Mucosa of descending colon (tissue), 3 donors: ENCODE data around the gene ZNF234. TPM values are rescaled to one million over a fixed set of nuclear protein-coding genes. Genes with fewer than 3 reads are reported as not detected.
"Not testable (repeated sequence)": the region's sequence is repeated elsewhere in the genome, so short reads cannot be mapped to it uniquely, and the experiment has no call there.

Source experiments
- ATAC-seq: fragments of 200-7000 bp; cut with Tn5 transposase; one replicate; pipeline ENCODE4 v1.9.1; 2020; ENCODE audit warnings: mild to moderate bottlenecking, moderate library complexity
- DNase-seq, 3 donors: peaks; one replicate each; pipeline ENCODE4 v3.0.0-alpha.2; 2020
- H3K36me3 ChIP-seq: fragments of 200-600 bp; one replicate; pipeline ENCODE4 v1.8.0; 2021; ENCODE audit warnings: low read depth, mild to moderate bottlenecking
- H3K4me1 ChIP-seq: fragments of 200-600 bp; one replicate; pipeline ENCODE4 v1.8.0; 2021; ENCODE audit warnings: low read depth, mild to moderate bottlenecking
- H3K4me3 ChIP-seq: fragments of 200-600 bp; one replicate; pipeline ENCODE4 v1.8.0; 2021; ENCODE audit warnings: mild to moderate bottlenecking
- H3K9me3 ChIP-seq: fragments of 200-600 bp; one replicate; pipeline ENCODE4 v1.8.0; 2021; ENCODE audit warnings: mild to moderate bottlenecking
- CTCF ChIP-seq: fragments of 200-600 bp; IDR thresholded peaks from one replicate; pipeline ENCODE4 v1.8.0; 2022; ENCODE audit warnings: antibody characterized with exemption, mild to moderate bottlenecking
- intact Hi-C, 2 donors: fragments of 100-400 bp; cut with DNase I in 1 of 2; cut with micrococcal nuclease in 1 of 2; formaldehyde crosslinking; loops; one replicate each; pipeline versions ENCODE4 v1.11.0 to v1.11.1; 2022; cut with DNase I, micrococcal nuclease
- total RNA-seq, 3 donors: library from RNA; stranded (reverse); fragmentation: NEBNext Ultra II Directional in 2 of 3; extraction: Animal tissue kit (Norgen Biotek cat#: 25700) in 2 of 3; gene quantifications; one replicate each; pipeline versions ENCODE4 v1.2.1 to v1.2.4, GENCODE V29; 2021 to 2023
- donor health status: DM: no; HTN: no; CAD: no; lungs with moderate emphysema.
- donor health status: DM: no; HTN: no; CAD: no.
- donor health status: DM: no; HTN: yes; CAD: no.

The ZNF234 gene
- total RNA-seq, 3 donors from 2014 or later = 4.7 to 11.1 (median 10.9) TPM

GRCh38 chr19:44111910-44112463 lies 29.4 kb upstream of the ZNF234 start:
- peaks cover 13% of the 10 kb centered on the region for H3K4me1 ChIP-seq
- intact Hi-C loops = no loop called here
- ATAC-seq (no peak), DNase-seq (no peak)
- H3K9me3 ChIP-seq = peaks cover 45% of the 10 kb centered on the region
- H3K4me3 ChIP-seq = no peak overlapping the region
- no peak for TF ChIP-seq CTCF
- no peaks in the 10 kb centered on the region for H3K36me3 ChIP-seq

- peaks cover 13% of the 10 kb centered on the region for H3K4me1 ChIP-seq
- H3K9me3 ChIP-seq = peaks cover 38% of the 10 kb centered on the region
- no peak for TF ChIP-seq CTCF
- DNase-seq (no peak), ATAC-seq (peak; percentile 9)
- no peaks in the 10 kb centered on the region for H3K36me3 ChIP-seq
- intact Hi-C loops = no loop called here
- peak overlapping the region; percentile 42 for H3K4me3 ChIP-seq
Measured at GRCh38 chr19:44112802-44113137, 28.6 kb upstream of the ZNF234 start.

GRCh38 chr19:44113138-44113783 lies 28.1 kb upstream of the ZNF234 start, which contains the start of gene ZNF225:
ZNF225 (plus strand) TSS chr19:44113399; CDS start chr19:44115828, 2,429 bp downstream.
- H3K36me3 ChIP-seq = no peaks in the 10 kb centered on the region
- intact Hi-C loops = no loop called here
- ATAC-seq (peak; percentile 99), DNase-seq (peak; percentile 90 to 97 (median 95))
- TF ChIP-seq CTCF = no peak
- H3K4me1 ChIP-seq = peaks cover 13% of the 10 kb centered on the region
- H3K9me3 ChIP-seq = peaks cover 33% of the 10 kb centered on the region
- H3K4me3 ChIP-seq = peak within 1 kb of the TSS; percentile 42

- H3K36me3 ChIP-seq = no peaks in the 10 kb centered on the region
- TF ChIP-seq CTCF = no peak
- ATAC-seq (no peak), DNase-seq (peak in 2 of 3 donors; percentile 17 to 33)
- intact Hi-C loops = no loop called here
- peak overlapping the region; percentile 42 for H3K4me3 ChIP-seq
- H3K9me3 ChIP-seq = peaks cover 26% of the 10 kb centered on the region
- peaks cover 13% of the 10 kb centered on the region for H3K4me1 ChIP-seq
Measured at GRCh38 chr19:44113784-44114390, 27.5 kb upstream of the ZNF234 start.

GRCh38 chr19:44121162-44121561 lies 20.2 kb upstream of the ZNF234 start:
- intact Hi-C loops, ATAC-seq, DNase-seq, H3K4me3 ChIP-seq, H3K36me3 ChIP-seq, H3K4me1 ChIP-seq: not testable (repeated sequence)
- peaks cover 46% of the 10 kb centered on the region for H3K9me3 ChIP-seq

- no peaks in the 10 kb centered on the region for H3K4me1 ChIP-seq
- no peaks in the 10 kb centered on the region for H3K36me3 ChIP-seq
- no peak for DNase-seq
- H3K4me3 ChIP-seq = no peak overlapping the region
- intact Hi-C loops = no loop called here
- H3K9me3 ChIP-seq = peaks cover 66% of the 10 kb centered on the region
- TF ChIP-seq CTCF = no peak
- no peak for ATAC-seq
Measured at GRCh38 chr19:44131955-44132354, 9.4 kb upstream of the ZNF234 start.
